Tibial artery (tissue), 4 donors: Measurements from ENCODE around the gene KCNAB2.

Source experiments
- DNase-seq, 2 donors: peaks; one replicate each; pipeline ENCODE4 v3.0.0-alpha.2; 2019
- H3K27ac ChIP-seq, 2 donors: fragments of 200-600 bp; sonication (generic) in 1 of 2; 1 replicate in 1 of 2; 2 replicates in 1 of 2; pipeline ENCODE4 v1.5.1; 2018 to 2019; ENCODE audit warnings: mild to moderate bottlenecking in 1 of 2
- H3K27me3 ChIP-seq, 2 donors: fragments of 200-600 bp; sonication (generic) in 1 of 2; one replicate each; pipeline versions ENCODE4 v1.5.1 to v1.6.0; 2016 to 2019
- H3K36me3 ChIP-seq, 3 donors: fragments of 200-600 bp; sonication (generic) in 2 of 3; one replicate each; pipeline ENCODE4 v1.5.1; 2016 to 2019; ENCODE audit warnings: mild to moderate bottlenecking in 2 of 3
- H3K4me1 ChIP-seq, 4 donors: fragments of 200-600 bp; sonication (generic) in 2 of 4; 1 replicate in 3 of 4; 2 replicates in 1 of 4; pipeline ENCODE4 v1.5.1; 2016 to 2019
- H3K4me3 ChIP-seq, 2 donors: fragments of 200-600 bp; sonication (generic) in 1 of 2; 1 replicate in 1 of 2; 2 replicates in 1 of 2; pipeline ENCODE4 v1.5.1; 2018 to 2019; ENCODE audit warnings: mild to moderate bottlenecking in 2 of 2
- H3K9me3 ChIP-seq, 3 donors: fragments of 200-600 bp; sonication (generic) in 1 of 3; one replicate each; pipeline ENCODE4 v1.5.1; 2016 to 2019
- intact Hi-C: fragments of 100-400 bp; cut with DNase I; formaldehyde crosslinking; loops from one replicate; pipeline ENCODE4 v1.15.0; 2023; ENCODE audit warnings: low total_unique reads
- TF ChIP-seq, protein P1 (sequence below), 2 experiments: fragments of 200-600 bp in 1 of 2; fragments of 450-650 bp in 1 of 2; IDR thresholded peaks; one replicate each; pipeline ENCODE4 v1.5.1; 2017 to 2019; ENCODE audit warnings: antibody characterized with exemption in 2 of 2, mild to moderate bottlenecking in 1 of 2, moderate library complexity in 1 of 2

The KCNAB2 gene

DNA sequence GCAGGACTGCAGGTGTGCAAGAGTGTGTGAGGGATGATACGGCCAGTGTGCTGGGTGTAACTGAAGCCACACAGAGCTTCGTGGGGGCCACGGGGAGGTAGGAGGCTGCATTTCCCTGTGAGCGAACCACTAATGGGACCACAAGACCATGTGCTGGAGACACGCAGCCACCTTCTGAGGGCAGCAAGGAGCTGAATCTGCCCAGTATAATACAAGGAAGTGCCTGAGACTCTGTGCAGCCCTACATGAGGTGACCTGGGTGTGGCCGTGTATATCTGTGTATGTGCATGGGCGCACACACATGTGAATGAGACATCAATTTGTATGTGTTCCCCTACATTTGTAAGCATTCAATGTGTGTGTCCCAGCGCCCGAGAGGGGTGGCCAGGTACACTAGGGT is 83.6 kb downstream of the KCNAB2 start:
- H3K36me3 ChIP-seq = no peaks in the 10 kb centered on the region
- intact Hi-C loops = no loop called here
- no peak overlapping the region for H3K4me3 ChIP-seq
- peaks cover 0 to 7% (median 3%) of the 10 kb centered on the region in 3 donors for H3K9me3 ChIP-seq
- DNase-seq = no peak
- H3K27ac ChIP-seq = no peak overlapping the region
- peaks cover 0 to 39% of the 10 kb centered on the region in 2 donors for H3K27me3 ChIP-seq
- TF ChIP-seq, protein P1, sequence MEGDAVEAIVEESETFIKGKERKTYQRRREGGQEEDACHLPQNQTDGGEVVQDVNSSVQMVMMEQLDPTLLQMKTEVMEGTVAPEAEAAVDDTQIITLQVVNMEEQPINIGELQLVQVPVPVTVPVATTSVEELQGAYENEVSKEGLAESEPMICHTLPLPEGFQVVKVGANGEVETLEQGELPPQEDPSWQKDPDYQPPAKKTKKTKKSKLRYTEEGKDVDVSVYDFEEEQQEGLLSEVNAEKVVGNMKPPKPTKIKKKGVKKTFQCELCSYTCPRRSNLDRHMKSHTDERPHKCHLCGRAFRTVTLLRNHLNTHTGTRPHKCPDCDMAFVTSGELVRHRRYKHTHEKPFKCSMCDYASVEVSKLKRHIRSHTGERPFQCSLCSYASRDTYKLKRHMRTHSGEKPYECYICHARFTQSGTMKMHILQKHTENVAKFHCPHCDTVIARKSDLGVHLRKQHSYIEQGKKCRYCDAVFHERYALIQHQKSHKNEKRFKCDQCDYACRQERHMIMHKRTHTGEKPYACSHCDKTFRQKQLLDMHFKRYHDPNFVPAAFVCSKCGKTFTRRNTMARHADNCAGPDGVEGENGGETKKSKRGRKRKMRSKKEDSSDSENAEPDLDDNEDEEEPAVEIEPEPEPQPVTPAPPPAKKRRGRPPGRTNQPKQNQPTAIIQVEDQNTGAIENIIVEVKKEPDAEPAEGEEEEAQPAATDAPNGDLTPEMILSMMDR (IDR thresholded peaks at IDR 0.05) = no peak
- H3K4me1 ChIP-seq = peaks cover 0 to 10% (median 5%) of the 10 kb centered on the region in 4 donors

DNA sequence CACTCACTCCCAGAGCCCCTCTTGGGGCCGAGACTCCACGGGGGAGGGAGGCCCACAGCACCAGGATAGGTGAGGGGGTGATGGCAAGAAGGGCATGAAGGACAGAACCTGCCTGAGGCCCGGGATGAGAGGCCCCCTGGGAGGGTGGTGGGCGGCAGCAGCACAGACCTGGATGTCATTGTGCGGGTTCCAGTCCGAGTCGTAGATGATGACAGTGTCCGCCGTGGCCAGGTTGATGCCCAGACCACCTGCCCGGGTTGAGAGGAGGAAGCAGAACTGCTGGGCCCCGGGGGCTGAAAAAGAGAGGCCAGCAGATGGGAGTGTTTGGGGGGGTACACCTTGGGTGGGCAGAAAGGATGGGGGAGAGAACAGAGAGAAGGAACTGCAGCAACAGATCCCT is 84.3 kb downstream of the KCNAB2 start:
- peaks cover 0 to 10% (median 5%) of the 10 kb centered on the region in 4 donors for H3K4me1 ChIP-seq
- peaks cover 0 to 39% of the 10 kb centered on the region in 2 donors for H3K27me3 ChIP-seq
- intact Hi-C loops = no loop called here
- TF ChIP-seq, protein P1 (IDR thresholded peaks at IDR 0.05) = no peak
- no peaks in the 10 kb centered on the region for H3K36me3 ChIP-seq
- DNase-seq = no peak
- H3K4me3 ChIP-seq = no peak overlapping the region
- H3K27ac ChIP-seq = no peak overlapping the region
- H3K9me3 ChIP-seq = peaks cover 0 to 7% (median 3%) of the 10 kb centered on the region in 3 donors

DNA sequence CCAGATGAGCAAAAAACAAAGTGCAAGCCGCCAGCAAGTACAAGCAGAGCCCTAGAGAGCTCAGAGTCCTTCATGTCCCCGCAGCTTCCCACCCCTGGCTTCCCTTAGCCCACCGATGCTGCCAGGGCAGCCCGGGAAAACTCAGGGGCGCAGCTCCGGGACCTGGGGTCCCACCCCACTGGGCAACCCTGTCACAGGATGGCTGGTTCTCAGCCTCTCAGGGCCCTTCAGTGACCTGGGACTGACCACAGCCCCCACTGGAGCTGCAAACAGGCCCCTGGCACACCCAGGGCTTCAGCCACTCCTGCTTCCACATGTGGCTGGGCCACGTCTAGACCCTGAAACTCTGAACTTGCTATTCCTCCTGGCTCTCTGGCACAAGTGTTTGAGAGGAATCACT is 84.9 kb downstream of the KCNAB2 start:
- intact Hi-C loops = no loop called here
- DNase-seq = no peak
- peaks cover 0 to 39% of the 10 kb centered on the region in 2 donors for H3K27me3 ChIP-seq

DNA sequence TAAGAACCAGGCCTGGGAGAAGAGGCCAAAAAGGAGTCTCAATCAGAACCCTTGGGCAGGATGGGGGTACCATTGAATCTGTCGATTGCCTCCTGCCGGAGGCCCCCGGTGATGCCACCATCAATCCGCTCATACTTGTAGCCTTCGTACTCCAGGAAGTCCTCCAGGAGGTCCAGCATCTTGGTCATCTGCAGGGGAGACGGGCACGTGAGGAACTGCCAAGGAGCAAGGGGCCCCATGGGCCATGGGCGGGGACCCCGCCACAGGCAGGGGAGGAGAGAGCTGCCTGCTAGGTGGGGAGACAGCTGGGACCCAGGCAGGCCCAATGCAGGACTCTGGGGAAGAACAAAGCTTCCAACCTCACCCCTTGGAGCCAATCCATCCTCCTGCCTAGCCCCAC is 85.9 kb downstream of the KCNAB2 start:
- Histone ChIP-seq H3K27me3 (peaks cover 0 to 35% of the 10 kb centered on the region in 2 donors), H3K27ac (no peak overlapping the region), H3K4me3 (no peak overlapping the region), H3K4me1 (peaks cover 0 to 10% (median 5%) of the 10 kb centered on the region in 4 donors), H3K36me3 (no peaks in the 10 kb centered on the region), H3K9me3 (peaks cover 0 to 7% (median 3%) of the 10 kb centered on the region in 3 donors)
- DNase-seq = no peak
- intact Hi-C loops = no loop called here
- TF ChIP-seq, protein P1 (IDR thresholded peaks at IDR 0.05) = no peak

More for the DNA sequence above, 84.9 kb downstream of the KCNAB2 start:
- no peak overlapping the region for H3K4me3 ChIP-seq
- TF ChIP-seq, protein P1 (IDR thresholded peaks at IDR 0.05) = no peak
- peaks cover 0 to 10% (median 5%) of the 10 kb centered on the region in 4 donors for H3K4me1 ChIP-seq
- no peak overlapping the region for H3K27ac ChIP-seq
- H3K36me3 ChIP-seq = no peaks in the 10 kb centered on the region
- H3K9me3 ChIP-seq = peaks cover 0 to 7% (median 3%) of the 10 kb centered on the region in 3 donors

DNA sequence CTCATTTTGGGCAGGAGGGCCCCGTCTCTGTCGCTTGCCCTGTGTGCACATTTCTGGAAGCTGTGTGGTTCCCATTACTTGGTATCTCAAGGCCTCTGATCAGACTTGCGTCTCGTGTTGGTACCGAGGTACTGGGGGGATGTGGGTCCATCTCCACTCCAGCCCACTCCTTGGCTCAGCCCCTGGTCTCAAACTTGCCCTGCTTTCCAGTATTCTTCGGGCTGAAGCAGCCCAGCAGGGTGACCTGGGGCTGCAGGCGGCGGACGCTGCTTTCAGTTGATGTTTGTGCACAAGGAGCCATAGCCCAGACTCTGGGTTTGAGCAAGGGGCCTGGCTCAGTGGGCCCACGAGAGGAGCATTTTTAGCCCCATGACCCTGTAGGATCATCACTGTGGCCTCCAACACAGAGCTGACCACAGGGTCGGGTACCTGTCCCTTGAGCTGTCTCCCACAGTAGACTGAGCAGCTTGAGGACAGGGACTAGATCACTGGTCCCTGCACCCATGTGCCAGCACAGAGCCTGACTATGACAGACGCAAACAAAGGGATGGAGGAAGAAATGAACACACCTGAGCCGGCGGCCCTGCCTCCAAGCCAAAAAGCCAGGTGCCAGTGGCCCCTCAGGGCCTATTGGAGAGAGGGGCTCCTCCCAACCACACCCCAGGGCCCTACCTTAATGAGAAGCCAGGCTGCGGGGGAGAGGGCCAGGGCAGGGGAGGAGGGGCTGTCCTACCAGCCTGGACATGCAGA is 87.6 kb downstream of the KCNAB2 start:
- no peaks in the 10 kb centered on the region for H3K4me1 ChIP-seq
- no peak for DNase-seq
- H3K9me3 ChIP-seq = peaks cover 0 to 7% (median 3%) of the 10 kb centered on the region in 3 donors
- H3K27ac ChIP-seq = no peak overlapping the region
- H3K4me3 ChIP-seq = no peak overlapping the region
- H3K36me3 ChIP-seq = no peaks in the 10 kb centered on the region
- TF ChIP-seq, protein P1 (IDR thresholded peaks at IDR 0.05) = no peak
- peaks cover 0 to 26% of the 10 kb centered on the region in 2 donors for H3K27me3 ChIP-seq
- intact Hi-C loops = no loop called here
